ENCODE results near the gene PDGFC.

The PDGFC gene

GRCh38 chr4:156732634-156733033 lies 239.0 kb downstream of the PDGFC start:
- no peak for DNase-seq

GRCh38 chr4:156729416-156729815 lies 242.2 kb downstream of the PDGFC start:
- DNase-seq, result no peak

- no peak for DNase-seq
Measured at GRCh38 chr4:156725257-156725656, 246.3 kb downstream of the PDGFC start.

GRCh38 chr4:156723951-156724668 lies 247.5 kb downstream of the PDGFC start:
- DNase-seq, result no peak

GRCh38 chr4:156718226-156718625 lies 253.4 kb downstream of the PDGFC start:
- no peak for DNase-seq

- DNase-seq, result no peak
Measured at GRCh38 chr4:156711193-156711590, 260.4 kb downstream of the PDGFC start.

Measured in NCI-H1092 treated with DMSO at 0.1 percent for 48 hours (cell line).